GM06990 (cell line): ENCODE data around the gene GON4L.

ENCODE experiments used
- DNase-seq: peaks from one replicate; pipeline ENCODE4 v3.0.0-alpha.2; 2011; ENCODE audit not compliant: insufficient read length; ENCODE audit errors: extremely low read depth
- H3K27me3 ChIP-seq: replicated peaks from 2 replicates; pipeline ENCODE4 v1.6.0; 2011; ENCODE audit warnings: low read length; ENCODE audit not compliant: control insufficient read depth, insufficient read depth
- H3K36me3 ChIP-seq: 2 replicates; pipeline ENCODE4 v1.5.1; 2011; ENCODE audit warnings: low read length; ENCODE audit not compliant: control insufficient read depth, insufficient read depth
- H3K4me3 ChIP-seq: replicated peaks from 2 replicates; pipeline ENCODE4 v1.5.1; 2011; ENCODE audit warnings: low read depth, mild to moderate bottlenecking, control low read depth, low read length
- CTCF ChIP-seq: IDR thresholded peaks from 2 replicates; pipeline ENCODE4 v1.5.1; 2011; ENCODE audit warnings: low read length, control low read depth, mild to moderate bottlenecking, inconsistent platforms; ENCODE audit not compliant: insufficient read depth, poor library complexity, severe bottlenecking

Gene GON4L

GRCh38 chr1:155831279-155831976, 25.6 kb downstream of the GON4L start:
- H3K4me3 ChIP-seq: no peak overlapping the region
- H3K36me3 ChIP-seq: peaks cover under 1% of the 10 kb centered on the region; the same call in 1 of the 2 replicates
- no peak for TF ChIP-seq CTCF
- no peaks in the 10 kb centered on the region for H3K27me3 ChIP-seq
- DNase-seq: no peak

GRCh38 chr1:155827450-155827849, 29.6 kb downstream of the GON4L start:
- TF ChIP-seq CTCF: no peak
- Histone ChIP-seq H3K4me3 (no peak overlapping the region), H3K36me3 (no peaks in the 10 kb centered on the region; the same call in 1 of the 2 replicates), H3K27me3 (no peaks in the 10 kb centered on the region)
- no peak for DNase-seq

- no peak for DNase-seq
- Histone ChIP-seq H3K4me3 (no peak overlapping the region), H3K27me3 (no peaks in the 10 kb centered on the region), H3K36me3 (peaks cover 13% of the 10 kb centered on the region)
- TF ChIP-seq CTCF: no peak
Measured at GRCh38 chr1:155816351-155816750, 40.7 kb downstream of the GON4L start.

GRCh38 chr1:155813672-155814071, 43.3 kb downstream of the GON4L start:
- Histone ChIP-seq H3K4me3 (no peak overlapping the region), H3K36me3 (peaks cover 9% of the 10 kb centered on the region), H3K27me3 (no peaks in the 10 kb centered on the region)
- TF ChIP-seq CTCF: no peak
- no peak for DNase-seq

GRCh38 chr1:155812878-155813277, 44.1 kb downstream of the GON4L start:
- no peaks in the 10 kb centered on the region for H3K27me3 ChIP-seq
- H3K36me3 ChIP-seq: peaks cover 9% of the 10 kb centered on the region
- no peak for DNase-seq

More at GRCh38 chr1:155812878-155813277, 44.1 kb downstream of the GON4L start:
- no peak overlapping the region for H3K4me3 ChIP-seq
- TF ChIP-seq CTCF: no peak
